HG02938 (cell line): ENCODE results near the gene HNRNPA1.
"Not testable (repeated sequence)": the region's sequence is repeated elsewhere in the genome, so short reads cannot be mapped to it uniquely, and the experiment has no call there.

Experiments
- ATAC-seq: cut with Tn5 transposase; IDR thresholded peaks from one replicate; pipeline ENCODE4 v1.9.1; 2021; ENCODE audit warnings: mild to moderate bottlenecking, moderate library complexity; ENCODE audit not compliant: unreplicated experiment

HNRNPA1 gene

GRCh38 chr12:54296393-54297099 is 16.0 kb downstream of the HNRNPA1 start:
- no peak for ATAC-seq

DNA sequence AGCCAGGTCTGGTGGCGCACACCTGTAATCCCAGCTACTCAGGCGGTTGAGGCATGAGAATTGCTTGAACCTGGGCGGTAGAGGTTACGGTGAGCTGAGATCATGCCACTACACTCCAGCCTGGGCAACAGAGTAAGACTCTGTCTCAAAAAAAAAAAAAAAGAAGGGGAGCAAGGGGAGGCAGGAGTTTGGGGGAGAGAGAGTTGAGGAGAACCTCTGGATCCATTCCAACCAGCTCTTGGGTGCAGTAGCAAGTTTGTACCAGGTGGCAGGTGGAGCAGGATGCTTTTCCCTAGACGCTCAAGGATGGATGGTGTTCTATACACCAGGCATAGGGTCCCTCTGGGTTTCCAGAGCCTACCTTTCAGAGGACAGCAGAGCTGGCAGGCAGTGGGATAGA is 18.4 kb downstream of the HNRNPA1 start:
- ATAC-seq: no peak

- no peak for ATAC-seq
Measured at GRCh38 chr12:54299515-54300224, 19.1 kb downstream of the HNRNPA1 start.

DNA sequence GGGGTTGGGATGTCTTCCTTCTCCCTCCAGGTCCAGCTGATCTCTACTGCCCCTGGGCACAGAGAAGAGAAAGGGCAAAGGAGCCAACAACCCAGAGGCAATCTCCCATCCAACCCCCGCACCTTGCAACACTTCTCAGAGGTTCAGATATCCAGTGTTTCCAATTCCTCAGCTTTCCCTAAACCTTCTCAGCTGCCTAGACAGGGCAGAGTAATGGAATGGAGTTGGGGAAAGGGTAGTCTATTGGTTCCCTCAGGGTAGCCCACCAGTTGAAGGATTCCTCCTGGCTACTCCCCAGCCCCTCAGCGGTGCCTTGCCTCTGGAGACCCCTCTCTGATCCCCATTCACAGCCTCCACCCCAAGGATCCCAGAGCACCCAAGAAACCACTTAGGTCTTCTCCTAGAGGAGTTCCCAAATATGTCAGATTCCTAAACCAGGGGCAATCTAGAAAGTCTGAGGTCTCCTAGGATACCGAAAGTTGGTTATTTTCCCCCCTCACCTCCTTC is 19.8 kb downstream of the HNRNPA1 start:
- no peak for ATAC-seq

DNA sequence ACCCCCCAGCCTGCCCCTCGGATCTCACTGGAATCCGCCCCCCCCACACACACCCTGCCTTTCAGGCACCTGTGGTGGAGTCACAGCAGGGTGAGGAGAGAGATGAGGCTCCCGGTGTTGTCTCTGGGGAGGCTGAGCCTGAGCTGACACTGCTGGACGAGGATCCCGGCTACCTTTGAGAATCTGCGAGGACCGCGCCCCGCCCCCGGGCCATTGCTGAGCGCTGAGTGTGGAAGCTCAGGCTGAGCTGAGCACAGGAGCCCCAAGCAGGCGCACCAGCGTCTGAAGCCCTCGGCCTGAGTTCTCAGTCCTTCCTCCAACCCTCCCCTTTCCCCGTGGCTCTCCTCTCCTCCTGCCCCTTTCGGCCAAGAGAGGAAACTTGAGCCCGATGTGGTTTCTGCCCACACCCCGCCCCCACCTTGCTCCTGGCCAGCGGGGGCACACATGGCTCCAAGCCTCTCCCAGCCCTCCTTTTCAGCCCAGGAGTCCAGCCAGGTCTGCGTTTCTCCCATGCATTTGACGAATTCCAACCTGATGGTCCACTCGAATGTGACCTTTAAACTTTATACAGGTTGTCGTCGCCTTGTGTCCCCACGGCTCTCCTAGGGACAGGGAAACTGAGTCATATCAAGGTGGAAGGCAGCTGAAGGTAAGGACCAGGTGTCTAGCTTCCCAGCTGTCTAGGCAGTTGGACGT is 20.4 kb downstream of the HNRNPA1 start, which contains the start of gene NFE2:
Gene NFE2 (minus strand): TSS at position 284 of the 696 bp plus-strand sequence. CDS start 5,767 bp downstream, outside the sequence.
- ATAC-seq: no peak

DNA sequence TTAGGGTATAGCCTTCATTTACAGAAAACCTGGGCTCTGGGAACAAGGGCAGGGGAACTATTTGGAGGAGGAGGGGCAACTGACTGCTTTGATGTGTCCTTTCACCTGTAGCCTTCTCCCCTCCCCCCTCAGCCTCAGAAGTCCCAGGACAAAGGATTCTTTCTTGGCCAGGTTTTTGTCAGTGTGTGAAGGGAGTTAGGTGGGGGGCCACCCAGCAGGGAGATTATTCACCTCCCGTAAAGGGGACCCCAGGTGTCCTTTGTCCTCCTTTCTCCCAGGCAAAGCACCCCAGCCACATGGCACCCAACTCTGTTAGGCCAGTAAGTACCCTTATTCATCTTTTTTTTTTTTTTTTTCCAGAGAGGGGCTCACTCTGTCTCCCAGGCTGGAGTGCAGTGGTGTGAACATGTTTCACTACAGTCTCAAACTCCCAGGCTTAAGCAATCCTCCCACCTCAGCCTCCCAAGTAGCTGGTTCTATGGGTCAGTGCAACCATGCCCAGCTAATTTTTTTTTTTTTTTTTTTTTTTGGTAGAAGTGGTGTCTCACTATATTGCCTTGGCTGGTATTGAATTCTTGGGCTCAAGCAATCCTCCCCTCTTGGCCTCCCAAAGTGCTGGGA is 21.0 kb downstream of the HNRNPA1 start:
- no peak for ATAC-seq

DNA sequence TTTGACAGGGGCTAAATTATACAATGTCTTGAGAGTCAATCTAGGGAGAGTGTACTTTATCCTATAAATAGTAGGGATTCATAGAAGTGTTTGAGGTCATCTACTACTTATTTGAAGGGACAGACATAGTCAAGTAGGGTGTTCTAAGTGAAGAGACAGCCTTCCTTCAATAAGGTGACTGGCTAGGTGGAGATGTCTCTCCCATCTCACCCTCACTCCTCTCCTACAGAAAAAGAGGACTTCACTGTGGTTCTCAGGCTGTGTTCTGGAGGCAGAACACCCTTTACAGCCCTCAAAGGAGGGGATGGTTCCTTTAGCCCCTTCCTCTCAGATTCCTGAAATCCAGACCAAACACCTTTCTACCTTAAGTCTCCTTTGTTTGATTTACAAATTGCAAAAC is 23.1 kb downstream of the HNRNPA1 start:
- no peak for ATAC-seq

- no peak for ATAC-seq
Measured at GRCh38 chr12:54304187-54304810, 23.8 kb downstream of the HNRNPA1 start.

GRCh38 chr12:54306925-54307741 is 26.6 kb downstream of the HNRNPA1 start:
- no peak for ATAC-seq

DNA sequence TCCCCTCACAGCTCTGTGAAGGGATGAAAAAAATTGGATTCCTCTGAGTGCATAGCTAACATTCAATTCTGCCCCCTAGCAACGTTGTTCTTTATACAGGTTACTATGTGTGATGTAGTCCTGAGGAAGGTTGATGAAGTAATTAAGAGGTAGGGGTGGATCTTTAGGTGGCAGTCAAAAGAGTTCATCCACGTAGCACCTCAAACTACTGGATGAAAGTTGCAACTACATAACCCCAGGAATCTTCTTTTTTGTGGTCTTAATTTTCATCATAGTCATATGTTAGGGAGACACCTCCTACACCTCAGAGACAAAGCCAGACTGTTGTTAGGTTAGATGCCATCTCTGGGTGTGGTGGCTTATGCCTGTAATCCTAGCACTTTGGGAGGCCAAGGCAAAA is 30.5 kb downstream of the HNRNPA1 start:
- no peak for ATAC-seq

GRCh38 chr12:54312309-54312708 is 31.8 kb downstream of the HNRNPA1 start:
- ATAC-seq: not testable (repeated sequence)

- ATAC-seq: no peak
Measured at GRCh38 chr12:54321363-54321762, 40.8 kb downstream of the HNRNPA1 start.

GRCh38 chr12:54324617-54325441 is 44.3 kb downstream of the HNRNPA1 start, which contains the start of gene COPZ1:
Gene COPZ1 (plus strand): TSS chr12:54325131. CDS start chr12:54325164, 33 bp downstream.
- ATAC-seq: peak; percentile 99

DNA sequence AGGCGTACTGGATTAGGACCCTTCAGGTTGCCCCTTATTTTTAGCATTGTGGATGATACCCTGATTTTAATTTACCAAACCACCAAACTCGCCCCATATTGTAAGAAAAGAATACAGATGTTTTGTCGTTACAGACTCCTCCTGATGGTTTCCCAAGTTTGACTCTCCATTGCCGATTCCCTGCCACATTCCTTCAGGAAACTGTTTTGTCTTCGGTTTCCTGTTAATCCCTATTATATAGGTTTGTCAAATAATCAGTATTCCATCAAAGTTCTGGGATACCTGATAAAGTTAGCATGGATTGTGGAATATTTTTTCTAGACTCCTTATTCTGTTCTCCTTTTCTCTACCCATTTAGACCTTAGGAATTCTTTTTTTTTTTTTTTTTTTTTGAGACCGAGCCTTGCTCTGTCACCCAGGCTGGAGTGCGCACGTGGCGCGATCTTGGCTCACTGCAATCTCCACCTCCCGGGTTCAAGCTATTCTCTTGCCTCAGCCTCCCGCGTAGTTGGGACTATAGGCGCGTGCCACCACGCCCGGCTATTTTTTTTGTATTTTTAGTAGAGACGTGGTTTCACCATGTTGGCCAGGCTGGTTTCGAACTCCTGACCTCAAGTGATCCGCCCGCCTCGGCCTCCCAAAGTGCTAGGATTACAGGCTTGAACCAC is 45.0 kb downstream of the HNRNPA1 start:
- not testable (repeated sequence) for ATAC-seq

- no peak for ATAC-seq
Measured at GRCh38 chr12:54328595-54329337, 48.2 kb downstream of the HNRNPA1 start.

DNA sequence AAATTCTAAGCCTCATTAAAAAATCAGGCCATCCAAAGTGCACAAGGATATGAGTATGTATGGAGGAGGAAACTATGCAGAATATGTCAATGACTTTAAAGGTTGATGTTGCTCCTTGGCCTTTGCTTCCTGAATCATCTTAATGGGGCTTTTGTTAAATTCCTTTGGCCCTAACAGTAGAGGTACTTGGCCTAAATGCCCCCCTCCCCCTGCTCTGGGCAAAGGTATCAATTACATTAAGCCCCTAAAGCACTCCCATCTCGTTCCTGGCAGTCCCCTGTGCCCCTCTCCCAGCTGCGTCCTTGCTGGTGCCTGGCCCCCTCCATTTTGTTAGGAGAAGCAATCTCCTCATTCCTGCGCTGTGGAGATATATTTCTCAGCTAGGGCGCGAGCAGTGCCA is 49.2 kb downstream of the HNRNPA1 start:
- no peak for ATAC-seq

GRCh38 chr12:54330442-54330841 is 49.9 kb downstream of the HNRNPA1 start:
- no peak for ATAC-seq

DNA sequence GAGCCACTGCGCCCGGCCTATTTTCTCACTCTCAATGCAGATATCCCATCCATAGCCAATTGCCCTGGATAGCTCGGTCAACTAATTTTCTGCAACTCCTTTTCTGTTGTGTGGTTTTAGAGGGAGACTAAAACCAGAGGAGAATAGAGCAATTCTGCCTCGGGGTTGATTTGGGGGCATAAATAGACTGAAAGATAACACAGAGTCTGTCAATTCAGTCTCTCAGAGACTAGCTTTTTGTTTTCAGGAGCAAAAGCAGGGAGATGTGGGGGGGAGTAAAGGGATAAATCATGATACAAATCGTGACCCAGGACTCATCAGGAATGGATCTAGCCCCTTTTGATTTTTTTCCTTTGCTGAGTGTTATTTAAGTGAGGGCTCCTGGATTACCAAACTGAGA is 50.9 kb downstream of the HNRNPA1 start:
- ATAC-seq: no peak
